Bronchial epithelial cell (primary cell): ENCODE measurements around the gene GPR15. TPM values are rescaled to one million over a fixed set of nuclear protein-coding genes. Genes with fewer than 3 reads are reported as not detected.

Experiments used
- DNase-seq: peaks from one replicate; pipeline ENCODE4 v3.0.0-alpha.2; 2010; ENCODE audit warnings: low read depth
- FAIRE-seq: peaks from 2 replicates; lab custom pipeline; 2011; peaks lifted over from hg19 to GRCh38; lab: Jason Lieb, UNC
- H3K27me3 ChIP-seq: 2 replicates; pipeline ENCODE4 v1.5.1; 2011; ENCODE audit warnings: low read length; ENCODE audit not compliant: control insufficient read depth, insufficient read depth
- H3K36me3 ChIP-seq: 2 replicates; pipeline ENCODE4 v1.5.1; 2011; ENCODE audit warnings: low read length; ENCODE audit not compliant: control insufficient read depth, insufficient read depth
- H3K4me3 ChIP-seq: 2 replicates; pipeline ENCODE4 v1.5.1; 2011; ENCODE audit warnings: mild to moderate bottlenecking, low read depth, low read length, control low read depth
- total RNA-seq: library from RNA; depleted of rRNA; stranded (reverse); fragments of >200 nt; gene quantifications from 2 replicates; pipeline ENCODE4 v1.2.1, GENCODE V29; 2014
- TF ChIP-seq, protein P1 (sequence below): IDR thresholded peaks from 2 replicates; pipeline ENCODE4 v1.5.1; 2011; ENCODE audit warnings: mild to moderate bottlenecking, moderate library complexity, low read length, control low read depth, inconsistent platforms; ENCODE audit not compliant: insufficient read depth, severe bottlenecking

GPR15 gene
- total RNA-seq, 1 donor from 2014 or later = not detected

DNA sequence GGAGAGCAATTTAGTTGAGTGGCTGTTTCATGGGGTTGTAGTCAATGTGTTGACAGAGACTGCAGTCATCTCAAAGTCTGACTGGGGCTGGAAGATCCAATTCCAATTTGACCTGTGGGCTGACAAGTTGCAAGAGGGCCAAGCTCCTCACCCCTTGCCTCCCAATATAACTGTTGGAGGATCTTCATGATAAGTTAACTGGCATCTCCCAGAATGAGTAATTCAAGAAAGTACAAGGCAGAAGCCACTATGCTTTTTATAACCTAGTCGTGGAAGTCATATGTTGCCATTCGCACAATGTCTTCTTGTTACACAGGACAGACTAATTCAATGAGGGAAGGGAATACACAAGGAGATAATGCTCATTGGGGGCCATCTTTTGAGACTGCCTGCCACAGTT lies 29.1 kb downstream of the GPR15 start:
- DNase-seq (no peak), FAIRE-seq (no peak)
- Histone ChIP-seq H3K4me3 (no peak overlapping the region), H3K27me3 (no peaks in the 10 kb centered on the region), H3K36me3 (no peaks in the 10 kb centered on the region)
- TF ChIP-seq, protein P1, sequence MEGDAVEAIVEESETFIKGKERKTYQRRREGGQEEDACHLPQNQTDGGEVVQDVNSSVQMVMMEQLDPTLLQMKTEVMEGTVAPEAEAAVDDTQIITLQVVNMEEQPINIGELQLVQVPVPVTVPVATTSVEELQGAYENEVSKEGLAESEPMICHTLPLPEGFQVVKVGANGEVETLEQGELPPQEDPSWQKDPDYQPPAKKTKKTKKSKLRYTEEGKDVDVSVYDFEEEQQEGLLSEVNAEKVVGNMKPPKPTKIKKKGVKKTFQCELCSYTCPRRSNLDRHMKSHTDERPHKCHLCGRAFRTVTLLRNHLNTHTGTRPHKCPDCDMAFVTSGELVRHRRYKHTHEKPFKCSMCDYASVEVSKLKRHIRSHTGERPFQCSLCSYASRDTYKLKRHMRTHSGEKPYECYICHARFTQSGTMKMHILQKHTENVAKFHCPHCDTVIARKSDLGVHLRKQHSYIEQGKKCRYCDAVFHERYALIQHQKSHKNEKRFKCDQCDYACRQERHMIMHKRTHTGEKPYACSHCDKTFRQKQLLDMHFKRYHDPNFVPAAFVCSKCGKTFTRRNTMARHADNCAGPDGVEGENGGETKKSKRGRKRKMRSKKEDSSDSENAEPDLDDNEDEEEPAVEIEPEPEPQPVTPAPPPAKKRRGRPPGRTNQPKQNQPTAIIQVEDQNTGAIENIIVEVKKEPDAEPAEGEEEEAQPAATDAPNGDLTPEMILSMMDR = no peak

DNA sequence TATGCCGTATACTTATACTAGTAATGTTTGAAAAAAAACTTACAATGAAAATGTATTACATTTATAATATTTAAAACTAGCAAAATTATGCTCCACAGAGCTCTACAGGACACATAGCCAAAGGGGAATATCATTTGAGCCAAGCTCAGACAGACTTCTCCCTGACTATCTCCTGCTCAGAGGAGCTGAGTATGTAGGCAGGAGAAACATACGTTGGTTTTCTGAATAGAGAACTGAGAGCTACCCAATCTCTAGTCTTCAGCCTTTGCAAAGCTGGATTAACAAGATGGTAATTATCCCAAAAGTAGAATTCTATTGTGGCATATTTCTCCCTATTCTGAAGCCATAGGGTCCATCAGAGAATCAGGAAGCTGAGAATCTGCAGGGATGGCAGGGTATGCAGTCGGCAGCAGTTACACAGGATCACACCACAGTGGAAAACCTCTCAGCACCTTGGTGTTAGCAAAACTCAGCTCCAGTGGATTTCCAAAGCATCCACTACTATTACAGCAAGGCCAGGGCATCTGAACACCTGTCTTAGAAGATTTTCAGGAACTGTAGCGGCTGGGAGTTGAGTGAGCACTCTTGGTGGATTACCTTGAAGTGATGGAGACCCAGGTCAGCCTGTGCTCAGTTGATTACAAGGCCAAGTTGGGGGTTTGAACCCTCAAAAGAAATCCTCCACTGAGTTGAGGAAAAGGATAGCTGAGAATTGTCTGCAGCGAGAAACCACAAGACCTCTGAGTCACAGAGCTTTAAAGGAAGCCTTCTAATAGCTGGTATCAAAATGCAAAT lies 30.1 kb downstream of the GPR15 start:
- no peak for FAIRE-seq
- TF ChIP-seq, protein P1 = no peak
- Histone ChIP-seq H3K27me3 (no peaks in the 10 kb centered on the region), H3K4me3 (no peak overlapping the region), H3K36me3 (no peaks in the 10 kb centered on the region)
- peak; percentile 56 for DNase-seq

DNA sequence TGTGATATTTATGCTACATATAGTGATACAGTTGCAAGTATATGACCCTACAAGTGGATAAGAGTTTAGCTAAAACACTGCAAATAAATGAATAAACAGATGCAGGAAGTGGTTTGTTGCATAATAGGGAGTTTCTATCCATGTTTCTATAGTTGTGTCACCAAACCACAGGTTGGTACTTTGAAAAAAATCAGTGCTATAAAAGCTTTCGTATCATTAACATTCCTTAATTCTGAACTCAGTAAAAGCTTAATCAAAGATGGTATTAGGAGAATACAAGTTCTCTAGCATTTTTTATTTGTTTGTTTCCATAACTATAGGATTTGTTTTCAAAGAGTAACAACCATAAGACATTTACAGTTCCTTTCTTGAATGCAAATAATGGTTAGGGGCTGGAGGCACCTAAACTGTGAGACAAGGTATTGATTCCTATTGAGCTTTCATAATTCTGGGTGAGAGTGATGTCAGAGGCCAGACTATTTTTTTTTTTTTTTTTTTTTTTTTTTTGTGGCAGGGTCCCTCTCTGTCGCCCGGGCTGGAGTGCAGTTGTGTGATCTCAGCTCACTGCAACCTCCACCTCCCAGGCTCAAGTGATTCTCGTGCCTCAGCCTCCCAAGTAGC lies 32.0 kb downstream of the GPR15 start:
- TF ChIP-seq, protein P1 = no peak
- Histone ChIP-seq H3K27me3 (no peaks in the 10 kb centered on the region), H3K36me3 (no peaks in the 10 kb centered on the region), H3K4me3 (no peak overlapping the region)
- FAIRE-seq = no peak
- DNase-seq = peak; percentile 89

DNA sequence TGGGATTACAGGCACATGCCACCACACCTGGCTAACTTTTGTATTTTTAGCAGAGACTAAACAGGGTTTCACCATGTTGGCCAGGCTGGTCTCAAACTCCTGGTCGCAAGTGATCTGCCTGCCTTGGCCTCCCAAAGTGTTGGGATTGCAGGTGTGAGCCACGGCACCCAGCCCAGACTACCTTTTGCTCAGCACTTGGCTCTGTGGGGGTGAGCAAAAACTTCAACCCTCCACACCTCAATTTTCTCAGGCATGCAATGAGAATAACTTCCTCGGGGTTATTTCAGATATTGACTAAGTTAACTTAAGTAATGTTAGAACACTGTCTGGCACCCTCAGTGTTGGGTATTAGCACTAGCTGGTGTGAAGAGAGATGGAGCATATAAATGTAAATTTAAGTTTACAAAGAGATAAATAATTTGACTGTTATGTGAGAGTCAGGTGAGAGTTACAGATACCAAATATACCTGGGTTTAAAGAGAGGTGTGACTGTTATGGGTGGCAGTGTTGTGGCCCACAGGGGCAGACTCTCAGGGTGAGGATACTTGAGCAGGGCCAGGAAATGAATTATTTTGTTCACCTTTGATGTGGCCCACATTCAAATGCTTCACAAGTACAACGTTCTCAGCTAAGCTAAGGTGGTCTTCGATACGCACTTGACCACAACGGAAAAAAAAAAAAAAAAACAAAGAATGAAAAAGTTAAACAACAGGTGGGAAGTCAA lies 32.7 kb downstream of the GPR15 start:
- FAIRE-seq (no peak), DNase-seq (no peak)
- Histone ChIP-seq H3K36me3 (no peaks in the 10 kb centered on the region), H3K4me3 (no peak overlapping the region), H3K27me3 (no peaks in the 10 kb centered on the region)
- TF ChIP-seq, protein P1 = no peak

DNA sequence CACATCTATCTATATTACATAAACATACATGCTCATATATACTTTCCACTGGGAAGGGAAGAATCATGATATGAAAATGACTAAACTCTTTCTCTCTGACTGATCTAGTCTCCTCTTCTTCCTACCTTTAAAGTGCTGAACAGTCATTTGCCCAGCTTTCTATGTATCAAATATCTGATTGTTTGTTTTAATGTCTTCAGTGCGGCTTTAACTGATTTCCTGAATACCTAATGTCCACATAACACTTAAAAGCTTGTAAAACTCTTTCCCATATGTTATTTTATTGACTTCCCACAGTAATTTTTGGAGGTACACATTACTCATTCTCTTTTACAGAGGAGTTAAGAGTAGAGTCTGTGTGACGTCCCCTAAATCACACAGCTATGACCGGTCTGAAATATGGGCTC lies 33.5 kb downstream of the GPR15 start:
- peak; percentile 18 for DNase-seq
- no peak overlapping the region for H3K4me3 ChIP-seq

More for the DNA sequence above, 33.5 kb downstream of the GPR15 start:
- FAIRE-seq = no peak
- H3K36me3 ChIP-seq = no peaks in the 10 kb centered on the region
- no peaks in the 10 kb centered on the region for H3K27me3 ChIP-seq
- TF ChIP-seq, protein P1 = no peak
